CD4-positive, alpha-beta T cell (primary cell): Measurements from ENCODE around the gene TMEM95. TPM values are rescaled to one million over a fixed set of nuclear protein-coding genes. Genes with fewer than 3 reads are reported as not detected.

Source experiments
- ATAC-seq: fragments of 200-7000 bp; cut with Tn5 transposase; one replicate; pipeline ENCODE4 v1.10.0; 2022; ENCODE audit warnings: mild to moderate bottlenecking; ENCODE audit not compliant: poor library complexity
- CTCF ChIA-PET: fragments of 350-600 bp; sonication (Branson Sonifier 250); formaldehyde crosslinking; loops from one replicate; lab custom pipeline; 2021; ENCODE audit warnings: antibody characterized with exemption, inconsistent platforms; lab: Charles Lee
- POLR2A ChIA-PET: fragments of 350-600 bp; sonication (Branson Sonifier 250); formaldehyde crosslinking; loops from one replicate; lab custom pipeline; 2021; ENCODE audit warnings: antibody characterized with exemption, inconsistent platforms; lab: Charles Lee
- DNase-seq, 14 experiments: peaks; one replicate each; pipeline ENCODE4 v3.0.0-alpha.2; 2013 to 2020; ENCODE audit warnings: mixed read lengths in 2 of 14
- H3K27ac ChIP-seq, 2 donors: one replicate each; pipeline versions ENCODE4 v1.5.1 to v1.7.0; 2013; ENCODE audit warnings: low read length in 2 of 2, low read depth in 1 of 2, mild to moderate bottlenecking in 1 of 2
- H3K27me3 ChIP-seq, 2 experiments: 1 replicate in 1 of 2; 2 replicates in 1 of 2; pipeline versions ENCODE4 v1.6.1 to v1.7.0; 2013; ENCODE audit warnings: low read length in 2 of 2, control low read depth in 1 of 2, mild to moderate bottlenecking in 1 of 2, moderate library complexity in 1 of 2; ENCODE audit not compliant: insufficient read depth in 2 of 2, control insufficient read depth in 1 of 2
- H3K36me3 ChIP-seq: one replicate; pipeline ENCODE4 v1.6.1; 2013; ENCODE audit warnings: low read length, control low read depth; ENCODE audit not compliant: insufficient read depth
- H3K4me1 ChIP-seq: one replicate; pipeline ENCODE4 v1.6.1; 2013; ENCODE audit warnings: low read length, control low read depth; ENCODE audit not compliant: insufficient read depth
- H3K4me3 ChIP-seq: one replicate; pipeline ENCODE4 v1.5.1; 2013; ENCODE audit warnings: mild to moderate bottlenecking, low read length, moderate library complexity
- H3K9me3 ChIP-seq, 2 experiments: 1 replicate in 1 of 2; 2 replicates in 1 of 2; pipeline versions ENCODE4 v1.6.1 to v1.7.0; 2013; ENCODE audit warnings: low read length in 2 of 2, mild to moderate bottlenecking in 2 of 2, control low read depth in 1 of 2, moderate library complexity in 1 of 2; ENCODE audit not compliant: control insufficient read depth in 1 of 2, insufficient read depth in 1 of 2
- H3K27ac Mint-ChIP-seq: one replicate; pipeline ENCODE4 v1.8.0; 2020; ENCODE audit warnings: mixed read lengths
- H3K27me3 Mint-ChIP-seq: one replicate; pipeline ENCODE4 v1.8.0; 2021; ENCODE audit warnings: mixed read lengths
- H3K36me3 Mint-ChIP-seq: one replicate; pipeline ENCODE4 v1.8.0; 2021; ENCODE audit warnings: low read depth, mixed read lengths
- H3K4me1 Mint-ChIP-seq: one replicate; pipeline ENCODE4 v1.8.0; 2021; ENCODE audit warnings: low read depth, mixed read lengths
- H3K4me3 Mint-ChIP-seq: one replicate; pipeline ENCODE4 v1.8.0; 2020; ENCODE audit warnings: mild to moderate bottlenecking, mixed read lengths
- H3K9me3 Mint-ChIP-seq: one replicate; pipeline ENCODE4 v1.8.0; 2020; ENCODE audit warnings: mixed read lengths
- CTCF ChIP-seq: fragments of 200-600 bp; IDR thresholded peaks from one replicate; pipeline ENCODE4 v1.8.0; 2022; ENCODE audit warnings: antibody characterized with exemption, mild to moderate bottlenecking
- intact Hi-C, 2 experiments: fragments of 100-400 bp; cut with DNase I in 1 of 2; cut with micrococcal nuclease in 1 of 2; formaldehyde crosslinking; loops; one replicate each; pipeline versions ENCODE4 v1.15.1 to v1.9.0; 2023 to 2025; cut with DNase I, micrococcal nuclease
- total RNA-seq, 174 experiments: library from RNA in 2 of 174; stranded (reverse) in 2 of 174; gene quantifications; one replicate each; pipeline ENCODE4 v1.2.3 and lab custom pipeline; 2021 to 2026

Gene TMEM95
- total RNA-seq, 2 experiments from 2014 or later = not detected

- no peaks in the 10 kb centered on the region for H3K27me3 ChIP-seq
- H3K4me3 ChIP-seq = no peak overlapping the region
- Mint-ChIP-seq H3K9me3 (no peaks in the 10 kb centered on the region), H3K27ac (no peak overlapping the region), H3K27me3 (no peaks in the 10 kb centered on the region), H3K4me3 (no peak overlapping the region), H3K36me3 (no peaks in the 10 kb centered on the region), H3K4me1 (no peaks in the 10 kb centered on the region)
- no peaks in the 10 kb centered on the region for H3K36me3 ChIP-seq
- ATAC-seq = no peak
- ChIA-PET POLR2A (interaction anchor here (0.6 kb wide), 1 partner anchor 393 kb away, joined by 3 read pairs; no protein-coding TSS in a partner anchor), CTCF (interaction anchor here (1.0 to 1.9 kb wide), 2 partner anchors 15 to 75 kb away, joined by 3 to 5 read pairs; no protein-coding TSS in a partner anchor)
- no peak for TF ChIP-seq CTCF
- H3K4me1 ChIP-seq = no peaks in the 10 kb centered on the region
- DNase-seq = no peak
- no peaks in the 10 kb centered on the region for H3K9me3 ChIP-seq
- H3K27ac ChIP-seq = no peak overlapping the region
- intact Hi-C loops = no loop called here
Observed at GRCh38 chr17:7370853-7371252, 15.9 kb downstream of the TMEM95 start.

- Mint-ChIP-seq H3K36me3 (no peaks in the 10 kb centered on the region), H3K4me1 (no peaks in the 10 kb centered on the region), H3K9me3 (no peaks in the 10 kb centered on the region), H3K27ac (no peak overlapping the region), H3K4me3 (no peak overlapping the region), H3K27me3 (peaks cover 18% of the 10 kb centered on the region)
- H3K27me3 ChIP-seq = no peaks in the 10 kb centered on the region
- no peak overlapping the region for H3K27ac ChIP-seq
- DNase-seq (no peak), ATAC-seq (no peak)
- H3K9me3 ChIP-seq = peaks cover 0 to 4% of the 10 kb centered on the region in 2 experiments
- intact Hi-C loops = no loop called here
- no peaks in the 10 kb centered on the region for H3K4me1 ChIP-seq
- H3K4me3 ChIP-seq = no peak overlapping the region
- no peaks in the 10 kb centered on the region for H3K36me3 ChIP-seq
- ChIA-PET POLR2A (no interaction called here), CTCF (no interaction called here)
- no peak for TF ChIP-seq CTCF
Observed at GRCh38 chr17:7374353-7374752, 19.4 kb downstream of the TMEM95 start.

- Mint-ChIP-seq H3K9me3 (no peaks in the 10 kb centered on the region), H3K27me3 (peaks cover 55% of the 10 kb centered on the region), H3K4me1 (peaks cover 4% of the 10 kb centered on the region), H3K27ac (no peak overlapping the region), H3K4me3 (no peak overlapping the region), H3K36me3 (no peaks in the 10 kb centered on the region)
- Histone ChIP-seq H3K4me1 (peaks cover 20% of the 10 kb centered on the region), H3K9me3 (peaks cover 0 to 4% of the 10 kb centered on the region in 2 experiments), H3K4me3 (no peak overlapping the region), H3K27me3 (peaks cover 21 to 22% of the 10 kb centered on the region in 2 experiments), H3K36me3 (no peaks in the 10 kb centered on the region), H3K27ac (no peak overlapping the region)
- ChIA-PET CTCF (no interaction called here), POLR2A (no interaction called here)
- intact Hi-C loops = no loop called here
- ATAC-seq (no peak), DNase-seq (no peak)
- TF ChIP-seq CTCF = no peak
Observed at GRCh38 chr17:7379134-7379533, 24.2 kb downstream of the TMEM95 start.
